Bladder microvascular endothelial cell (primary cell): Measurements from ENCODE around the gene TGM1. TPM values are rescaled to one million over a fixed set of nuclear protein-coding genes. Genes with fewer than 3 reads are reported as not detected.

ENCODE experiments used
- total RNA-seq: library from RNA; depleted of rRNA; stranded (reverse); fragments of >200 nt; gene quantifications from 2 replicates; pipeline ENCODE4 v1.2.3, GENCODE V29; 2014

TGM1 gene
- total RNA-seq: 0.32 and 1.6 TPM in 2 replicates

DNA sequence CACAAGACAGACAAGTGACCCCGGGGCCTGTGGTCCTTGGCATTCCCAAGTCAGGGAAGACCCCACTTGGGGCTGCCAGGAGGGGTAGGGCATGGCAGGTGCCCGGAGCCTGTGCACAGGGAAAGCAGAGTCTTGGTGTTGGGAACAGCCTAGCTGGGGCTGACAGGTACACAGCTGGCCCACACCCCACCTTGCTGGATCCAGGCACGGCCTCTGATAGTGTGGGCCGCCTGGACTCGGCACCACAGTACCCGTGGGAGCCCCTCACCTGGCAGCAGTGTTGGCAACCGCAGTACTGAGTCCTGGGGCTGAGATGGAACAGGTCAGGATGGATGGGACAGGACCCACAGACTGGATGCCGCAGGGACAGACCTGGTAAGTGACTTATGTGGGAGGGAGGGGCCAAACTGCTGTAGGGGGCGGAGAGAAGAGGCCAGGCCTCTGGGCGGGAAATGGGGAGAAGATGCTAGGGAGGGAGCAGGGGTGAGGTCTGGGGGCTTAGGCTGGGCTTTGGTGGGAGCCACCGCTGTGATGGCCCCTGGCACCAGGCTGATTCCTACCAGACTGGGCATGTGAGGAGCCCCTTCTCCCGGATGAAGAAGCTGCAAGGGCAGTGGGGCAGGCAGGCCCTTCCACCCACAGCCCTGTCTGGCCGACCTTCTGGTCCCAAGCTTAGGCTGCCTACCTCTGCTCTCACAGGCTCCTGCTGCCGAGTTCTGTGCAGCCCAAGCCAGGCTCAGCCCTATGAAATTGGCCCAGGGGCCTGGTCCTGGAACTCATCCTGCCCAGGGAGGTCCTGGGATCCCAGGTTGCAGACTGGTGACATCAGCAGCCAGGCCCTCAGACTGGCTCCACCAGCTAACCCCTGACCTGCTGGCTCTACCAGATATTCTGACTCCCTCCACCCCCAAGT, at the start of gene TGM1:
Gene TGM1 (minus strand): TSS at position 357 of the 913 bp plus-strand sequence. CDS start 825 bp downstream, outside the sequence.

GRCh38 chr14:24310646-24311604, 47.9 kb upstream of the TGM1 start, which contains the start of gene LTB4R:
TSS of gene LTB4R (plus strand) at chr14:24311502. CDS start at chr14:24315652, 4,150 bp downstream.

DNA sequence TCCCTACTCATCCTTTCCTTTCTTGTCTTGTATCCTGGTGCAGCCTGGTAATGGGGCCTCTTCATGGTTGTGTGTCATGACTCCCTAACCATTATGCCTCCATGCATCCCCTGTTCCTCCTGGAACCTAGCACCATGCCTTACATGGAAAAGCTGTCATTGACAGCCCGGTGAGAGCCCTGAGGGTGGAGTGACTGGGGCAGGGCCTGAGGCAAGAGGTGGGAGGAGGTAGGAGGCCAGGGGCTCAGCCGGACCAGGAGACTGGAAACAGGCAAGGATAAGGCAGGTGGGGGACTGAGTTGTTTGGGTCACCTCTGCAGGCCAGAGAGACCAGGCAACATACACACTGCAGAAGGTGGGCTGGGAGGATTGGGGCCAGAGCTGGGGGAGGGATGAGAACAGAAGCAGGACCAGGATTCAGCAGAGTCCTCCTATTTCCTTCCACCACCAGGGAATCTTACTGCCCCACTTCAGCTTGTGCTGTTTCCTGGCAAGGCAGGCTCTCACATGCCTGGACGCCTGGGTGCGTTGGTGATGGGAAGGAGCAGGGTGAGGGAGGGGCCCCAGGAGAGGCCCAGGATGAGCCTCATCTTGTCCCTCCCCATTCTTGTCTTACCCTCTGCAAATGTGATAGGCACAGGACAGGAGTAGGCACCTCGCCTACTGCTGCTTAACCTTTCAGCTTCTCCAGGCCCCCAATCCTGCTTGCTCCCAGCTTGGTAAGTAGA, 46.7 kb upstream of the TGM1 start, which contains the start of gene LTB4R2:
Gene LTB4R2 (plus strand): TSS at position 603 of the 727 bp plus-strand sequence. CDS start 525 bp downstream, outside the sequence.

GRCh38 chr14:24307575-24308341, 44.8 kb upstream of the TGM1 start, which contains the start of gene CIDEB:
TSS of gene CIDEB (minus strand) at chr14:24307977. CDS start at chr14:24307858, 119 bp downstream.

GRCh38 chr14:24299255-24300191, 36.5 kb upstream of the TGM1 start, which contains the start of the genes DHRS1 and NOP9:
TSS of gene DHRS1 (minus strand) at chr14:24299780. CDS start at chr14:24299106, 674 bp downstream.
TSS of gene NOP9 (plus strand) at chr14:24299850. CDS start at chr14:24299955, 105 bp downstream.

DNA sequence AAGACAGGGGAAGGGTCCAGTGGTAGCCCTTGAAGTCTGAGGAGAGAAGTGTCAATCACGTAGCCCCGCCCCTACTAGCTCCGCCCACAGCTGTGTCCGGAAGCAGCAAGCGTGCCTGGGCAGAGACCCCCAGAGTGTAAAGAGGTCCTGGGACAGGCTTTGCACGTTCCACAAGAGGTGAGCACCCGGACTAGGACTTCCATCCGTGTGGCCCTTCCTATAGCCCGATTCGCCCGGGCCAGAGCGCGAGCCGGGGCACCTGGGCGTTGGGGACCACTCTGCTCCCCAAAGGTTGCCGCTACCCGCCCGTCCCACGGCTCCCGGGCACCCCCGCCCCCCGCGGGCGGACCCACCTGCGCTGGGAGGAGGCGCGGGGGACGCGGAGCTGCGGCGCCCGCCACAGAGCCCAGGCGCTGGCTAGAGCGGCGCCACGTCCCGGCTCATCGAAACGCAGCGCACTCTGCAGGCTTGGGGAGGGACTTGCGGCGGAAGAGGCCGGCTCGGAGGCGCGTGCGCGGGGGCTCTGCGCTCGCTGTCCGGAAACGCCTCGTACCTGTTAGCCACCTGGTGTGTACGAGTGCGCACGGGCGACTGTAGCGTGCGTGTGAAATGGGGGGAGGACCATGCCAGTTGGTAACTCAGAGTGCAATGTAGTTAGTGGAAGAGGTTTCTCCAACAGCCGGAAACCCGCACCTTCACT, 8.3 kb upstream of the TGM1 start, which contains the start of gene RABGGTA:
Gene RABGGTA (minus strand): TSS at position 464 of the 700 bp plus-strand sequence. CDS start 482 bp downstream, outside the sequence.

GRCh38 chr14:24232645-24233537, 30.1 kb downstream of the TGM1 start, which contains the start of gene GMPR2:
TSS of gene GMPR2 (plus strand) at chr14:24232929. CDS start at chr14:24233254, 325 bp downstream.

GRCh38 chr14:24232121-24232644, 30.8 kb downstream of the TGM1 start, which contains the start of gene NEDD8:
TSS of gene NEDD8 (minus strand) at chr14:24232367. CDS start at chr14:24232267, 100 bp downstream.

DNA sequence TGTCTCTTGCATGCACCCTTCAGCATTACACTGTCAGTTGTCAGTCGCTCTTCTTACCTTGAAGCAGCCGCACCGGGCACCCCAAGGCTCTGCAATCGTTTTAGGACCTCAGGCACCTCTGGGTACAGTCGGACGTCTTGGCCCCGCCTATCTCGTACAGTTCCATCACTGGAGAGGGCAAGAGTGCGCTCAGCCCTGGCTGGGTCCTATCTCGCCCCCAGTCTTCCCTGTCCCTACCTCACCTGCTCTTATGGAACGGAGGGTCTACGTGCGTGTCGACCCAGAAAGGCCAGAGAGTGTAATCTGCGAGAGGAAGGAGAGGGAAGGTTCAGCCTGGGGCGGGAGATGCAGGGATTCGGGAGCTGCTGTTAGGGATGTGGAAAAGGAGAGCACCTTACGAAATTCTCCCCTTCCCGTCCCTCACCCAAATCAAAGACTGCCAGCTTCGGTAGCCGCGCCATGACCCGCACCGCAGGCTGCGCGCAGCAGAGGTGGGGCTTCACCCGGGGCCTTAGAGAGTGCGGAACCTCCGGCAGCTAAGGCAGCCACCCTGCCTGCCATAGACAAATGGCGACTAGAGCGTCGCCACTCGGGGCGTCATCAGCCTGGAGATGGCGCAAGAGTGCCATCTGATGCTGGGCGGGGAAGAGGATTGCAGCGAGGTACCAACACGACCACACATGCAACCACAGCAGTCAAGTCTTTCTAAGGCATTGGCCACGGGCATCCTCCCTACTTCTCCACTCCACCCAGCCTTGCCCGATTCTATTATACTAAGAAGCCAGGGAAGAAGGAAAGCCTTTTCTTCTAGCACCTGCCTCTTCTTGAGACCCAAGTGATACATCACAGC, 47.3 kb downstream of the TGM1 start, which contains the start of gene MDP1:
Gene MDP1 (minus strand): TSS at position 572 of the 850 bp plus-strand sequence. CDS start 111 bp downstream, at position 461.

GRCh38 chr14:24212924-24213865, 49.8 kb downstream of the TGM1 start, which contains the start of gene CHMP4A:
TSS of gene CHMP4A (minus strand) at chr14:24213488. CDS start at chr14:24213439, 49 bp downstream.

Other genes starting within 250 kb of the TGM1 start
- not detected in 2 replicates for gene CARMIL3, start 211.2 kb downstream of the TGM1 start, total RNA-seq
- gene CPNE6, start 191.6 kb downstream of the TGM1 start, total RNA-seq: not detected in 2 replicates
- 4.4 and 9.4 TPM in 2 replicates for gene PCK2, start 168.9 kb downstream of the TGM1 start, total RNA-seq
- gene DCAF11, start 148.4 kb downstream of the TGM1 start, total RNA-seq: 58.8 and 60.2 TPM in 2 replicates
- 0.82 and 0.97 TPM in 2 replicates for gene NRL, start 148.2 kb downstream of the TGM1 start, total RNA-seq
- gene FITM1, start 132.5 kb downstream of the TGM1 start, total RNA-seq: 0.13 TPM in 1 of 2 replicates, not detected in the other
- gene PSME1, start 127.0 kb downstream of the TGM1 start, total RNA-seq: 118 and 158 TPM in 2 replicates
- 17.6 and 28.3 TPM in 2 replicates for gene EMC9, start 121.6 kb downstream of the TGM1 start, total RNA-seq
- gene PSME2, start 116.6 kb downstream of the TGM1 start, total RNA-seq: 124 and 147 TPM in 2 replicates
- 37.1 and 38.4 TPM in 2 replicates for gene RNF31, start 115.7 kb downstream of the TGM1 start, total RNA-seq
- 55.4 and 72.4 TPM in 2 replicates for gene IRF9, start 101.9 kb downstream of the TGM1 start, total RNA-seq
- gene REC8, start 91.1 kb downstream of the TGM1 start, total RNA-seq: 2.3 and 2.5 TPM in 2 replicates
- 22.2 and 46.8 TPM in 2 replicates for gene IPO4, start 74.4 kb downstream of the TGM1 start, total RNA-seq
- 30.3 and 60.7 TPM in 2 replicates for gene TM9SF1, start 67.7 kb downstream of the TGM1 start, total RNA-seq
- gene TSSK4, start 57.5 kb downstream of the TGM1 start, total RNA-seq: not detected in 2 replicates
- 13.4 and 38.1 TPM in 2 replicates for gene CHMP4A, start 49.7 kb downstream of the TGM1 start, total RNA-seq
- 6.3 and 7.7 TPM in 2 replicates for gene MDP1, start 47.1 kb downstream of the TGM1 start, total RNA-seq
- 259 and 308 TPM in 2 replicates for gene NEDD8, start 30.8 kb downstream of the TGM1 start, total RNA-seq
- 97.6 and 118 TPM in 2 replicates for gene GMPR2, start 30.2 kb downstream of the TGM1 start, total RNA-seq
- gene TINF2, start 20.6 kb downstream of the TGM1 start, total RNA-seq: 41.1 and 55.2 TPM in 2 replicates
- gene RABGGTA, start 8.4 kb upstream of the TGM1 start, total RNA-seq: 16.0 and 27.5 TPM in 2 replicates
- gene DHRS1, start 36.6 kb upstream of the TGM1 start, total RNA-seq: 6.9 and 10.8 TPM in 2 replicates
- 18.5 and 29.8 TPM in 2 replicates for gene NOP9, start 36.7 kb upstream of the TGM1 start, total RNA-seq
- gene CIDEB, start 44.8 kb upstream of the TGM1 start, total RNA-seq: 3.7 and 3.8 TPM in 2 replicates
- 2.6 and 5.0 TPM in 2 replicates for gene LTB4R2, start 47.0 kb upstream of the TGM1 start, total RNA-seq
- gene LTB4R, start 48.3 kb upstream of the TGM1 start, total RNA-seq: 2.4 and 4.2 TPM in 2 replicates
- 61.5 and 89.6 TPM in 2 replicates for gene ADCY4, start 71.9 kb upstream of the TGM1 start, total RNA-seq
- gene RIPK3, start 76.8 kb upstream of the TGM1 start, total RNA-seq: 4.9 TPM in 2 replicates
- 3.2 and 7.4 TPM in 2 replicates for gene NFATC4, start 105.0 kb upstream of the TGM1 start, total RNA-seq
- gene NYNRIN, start 135.8 kb upstream of the TGM1 start, total RNA-seq: 7.3 and 13.8 TPM in 2 replicates
- 1.5 and 3.0 TPM in 2 replicates for gene CBLN3, start 166.5 kb upstream of the TGM1 start, total RNA-seq
- 50.0 and 63.4 TPM in 2 replicates for gene KHNYN, start 166.8 kb upstream of the TGM1 start, total RNA-seq
- 6.5 and 11.0 TPM in 2 replicates for gene SDR39U1, start 179.6 kb upstream of the TGM1 start, total RNA-seq
- not detected in 2 replicates for gene CMA1, start 245.1 kb upstream of the TGM1 start, total RNA-seq